GM21723 (cell line): ENCODE measurements around the gene ACOT4.
A peak's percentile ranks its signal among the peaks of the same experiment; 100 is the strongest.
"Not testable (repeated sequence)": the region's sequence is repeated elsewhere in the genome, so short reads cannot be mapped to it uniquely, and the experiment has no call there.

Experiments used
- ATAC-seq: cut with Tn5 transposase; IDR thresholded peaks from one replicate; pipeline ENCODE4 v1.9.1; 2021; ENCODE audit warnings: mild to moderate bottlenecking, moderate library complexity; ENCODE audit not compliant: unreplicated experiment

ACOT4 gene

GRCh38 chr14:73576391-73576790 lies 15.3 kb upstream of the ACOT4 start:
- ATAC-seq: no peak

DNA sequence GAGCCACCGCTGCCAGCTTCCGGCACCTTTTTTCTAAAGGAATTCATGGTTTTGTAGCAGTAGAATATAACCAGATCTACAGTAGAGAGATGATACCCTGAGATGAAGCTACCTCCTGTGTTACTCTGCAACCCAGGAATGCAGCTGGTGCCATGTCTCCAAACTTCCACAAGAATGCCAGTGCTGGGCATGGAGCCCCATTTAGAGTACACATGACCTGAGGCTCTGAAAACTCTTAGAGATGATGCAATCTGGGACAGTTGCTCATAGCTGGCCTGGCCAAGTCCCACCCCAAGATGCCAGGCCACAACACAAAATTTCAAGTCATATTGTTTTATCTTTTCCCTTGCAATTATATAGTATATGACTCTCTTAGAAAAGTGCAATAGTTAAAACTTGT lies 14.5 kb upstream of the ACOT4 start:
- ATAC-seq: not testable (repeated sequence)

DNA sequence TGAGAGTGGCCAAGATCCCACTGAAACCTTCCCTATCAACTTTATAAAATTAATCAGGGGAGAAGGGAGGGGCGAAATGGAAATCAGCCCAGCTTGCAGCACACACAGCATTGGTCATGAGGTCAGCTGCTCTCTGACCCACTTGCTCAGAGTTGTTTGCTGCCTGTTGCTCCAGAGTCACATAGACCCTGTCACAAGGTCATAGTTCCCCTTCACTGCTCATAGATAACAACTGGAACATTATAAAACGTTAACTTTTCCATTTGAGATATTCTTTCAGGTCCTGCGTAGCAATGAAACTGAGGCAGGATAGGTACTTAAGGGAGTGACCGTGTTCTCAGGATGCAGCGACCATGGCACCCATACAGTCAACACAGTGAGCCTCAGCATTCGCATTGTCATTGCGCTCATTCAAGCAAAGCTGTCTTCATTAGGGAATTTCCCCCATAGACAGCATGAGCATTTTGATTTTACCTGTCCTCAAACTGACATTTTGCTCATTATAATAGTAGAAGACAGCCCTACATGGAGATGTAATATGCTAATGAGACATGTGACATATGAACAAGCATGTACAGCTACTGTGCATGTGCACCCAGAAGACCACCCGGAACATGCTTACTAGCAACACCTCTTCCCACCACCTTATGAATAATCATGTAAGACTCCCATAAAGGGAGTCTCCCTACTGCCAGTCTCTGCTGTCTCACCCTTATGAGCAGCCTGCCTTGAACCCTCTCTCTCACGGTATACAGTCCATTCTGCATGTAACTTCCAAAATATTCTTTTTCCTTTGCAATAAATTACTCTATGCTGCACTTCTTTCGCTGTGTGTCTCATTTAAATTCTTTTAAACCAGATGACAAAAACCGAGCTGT lies 9.3 kb upstream of the ACOT4 start:
- not testable (repeated sequence) for ATAC-seq

GRCh38 chr14:73588695-73589094 lies 3.0 kb upstream of the ACOT4 start:
- ATAC-seq: no peak

DNA sequence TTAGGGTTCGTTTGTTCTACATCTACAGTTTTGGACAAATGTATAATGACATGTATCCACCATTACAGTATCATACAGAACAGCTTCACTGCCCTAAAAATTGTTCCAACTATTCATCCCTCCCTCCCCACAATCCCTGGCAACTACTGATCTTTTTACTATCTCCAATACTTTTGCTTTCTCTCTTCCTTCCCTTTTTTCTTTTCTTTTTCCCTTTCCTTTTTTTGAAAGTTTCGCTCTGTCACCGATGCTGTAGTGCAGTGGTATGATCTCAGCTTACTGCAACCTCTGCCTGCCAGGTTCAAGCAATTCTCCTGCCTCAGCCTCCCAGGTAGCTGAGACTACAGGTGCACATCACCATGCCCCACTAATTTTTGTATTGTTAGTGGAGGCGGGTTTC lies 2.6 kb upstream of the ACOT4 start:
- no peak for ATAC-seq

DNA sequence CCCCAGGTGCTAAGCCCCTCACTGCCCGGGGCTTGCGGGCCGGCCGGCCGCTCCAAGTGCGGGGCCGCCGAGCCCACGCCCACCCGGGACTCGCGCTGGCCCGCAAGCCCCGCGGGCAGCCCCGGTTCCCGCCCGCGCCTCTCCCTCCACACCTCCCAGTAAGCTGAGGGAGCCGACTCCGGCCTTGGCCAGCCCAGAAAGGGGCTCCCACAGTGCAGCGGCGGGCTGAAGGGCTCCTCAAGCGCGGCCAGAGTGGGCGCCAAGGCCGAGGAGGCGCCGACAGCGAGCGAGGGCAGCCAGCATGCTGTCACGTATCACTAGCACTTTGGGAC lies 1.0 kb upstream of the ACOT4 start:
- ATAC-seq: not testable (repeated sequence)

DNA sequence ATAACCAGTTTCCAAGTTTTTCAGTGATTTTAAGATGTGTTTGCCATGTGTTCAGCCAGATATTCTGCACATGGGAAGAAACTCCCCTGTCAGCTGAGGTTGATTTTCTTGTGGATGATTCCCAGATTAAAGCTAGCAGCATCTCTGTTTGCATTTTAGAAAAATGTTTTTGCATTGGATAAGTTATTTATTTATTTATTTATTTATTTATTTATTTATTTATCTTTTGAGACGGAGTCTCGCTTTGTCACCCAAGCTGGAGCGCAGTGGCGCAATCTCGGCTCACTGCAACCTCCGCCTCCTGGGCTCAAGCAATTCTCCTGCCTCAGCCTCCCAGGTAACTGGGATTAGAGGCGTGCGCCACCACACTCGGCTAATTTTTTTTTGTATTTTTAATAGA lies 2.8 kb downstream of the ACOT4 start:
- ATAC-seq: no peak

DNA sequence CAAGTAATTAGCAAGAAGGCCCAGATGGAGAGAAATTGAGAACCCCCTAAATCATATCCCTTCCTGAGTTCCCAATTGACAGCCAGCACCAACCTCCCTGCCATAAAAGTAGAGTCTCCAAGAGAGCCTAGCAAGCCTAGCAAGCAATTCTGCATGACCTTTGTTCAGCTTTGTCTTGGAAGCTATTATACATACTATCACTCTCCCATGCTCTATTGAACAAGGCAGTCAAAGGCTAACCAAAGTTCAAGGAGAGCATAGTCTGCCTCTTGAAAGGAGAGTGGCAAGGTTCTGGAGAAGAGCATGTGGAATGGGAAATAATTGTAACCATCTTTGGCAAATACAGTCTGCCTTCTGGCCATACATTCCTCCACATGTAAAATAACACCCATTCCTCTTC lies 7.8 kb downstream of the ACOT4 start:
- ATAC-seq: no peak

DNA sequence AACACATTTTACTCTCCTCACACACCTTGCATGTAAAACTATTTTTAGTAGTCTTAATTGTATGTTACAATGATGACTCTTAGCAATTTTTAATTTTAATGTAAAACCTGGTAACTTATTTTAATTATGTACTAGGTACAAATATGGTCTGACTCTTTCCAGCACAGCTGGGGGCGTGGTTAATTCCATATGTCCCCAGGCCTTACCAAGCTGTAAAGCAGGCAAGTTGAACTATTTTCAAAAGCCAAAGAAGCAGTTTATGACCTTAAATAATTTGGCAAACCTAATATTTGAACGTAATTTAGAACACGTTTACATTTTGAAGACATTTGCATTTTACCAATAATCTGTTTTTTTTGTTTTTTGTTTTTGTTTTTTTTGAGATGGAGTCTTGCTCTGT lies 11.3 kb downstream of the ACOT4 start:
- ATAC-seq: no peak

DNA sequence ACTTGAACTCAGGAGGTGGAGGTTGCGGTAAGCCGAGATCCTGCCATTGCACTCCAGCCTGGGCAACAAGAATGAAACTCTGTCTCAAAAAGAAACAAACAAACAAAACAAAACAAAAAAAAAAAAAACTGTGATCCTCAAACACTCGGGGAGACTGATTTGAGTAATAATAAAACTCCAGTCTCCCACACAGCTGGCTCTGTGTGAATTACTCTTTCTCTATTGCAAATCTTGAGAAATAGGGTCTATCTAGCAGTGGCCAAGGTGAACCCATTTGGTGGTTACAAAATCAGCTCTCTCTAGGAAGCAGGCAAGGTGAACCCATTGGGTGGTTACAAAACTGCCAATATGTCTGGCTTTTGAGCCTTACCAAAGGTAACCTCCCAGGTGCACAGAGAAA lies 14.6 kb downstream of the ACOT4 start:
- no peak for ATAC-seq

GRCh38 chr14:73607241-73607640 lies 15.6 kb downstream of the ACOT4 start:
- ATAC-seq: no peak

DNA sequence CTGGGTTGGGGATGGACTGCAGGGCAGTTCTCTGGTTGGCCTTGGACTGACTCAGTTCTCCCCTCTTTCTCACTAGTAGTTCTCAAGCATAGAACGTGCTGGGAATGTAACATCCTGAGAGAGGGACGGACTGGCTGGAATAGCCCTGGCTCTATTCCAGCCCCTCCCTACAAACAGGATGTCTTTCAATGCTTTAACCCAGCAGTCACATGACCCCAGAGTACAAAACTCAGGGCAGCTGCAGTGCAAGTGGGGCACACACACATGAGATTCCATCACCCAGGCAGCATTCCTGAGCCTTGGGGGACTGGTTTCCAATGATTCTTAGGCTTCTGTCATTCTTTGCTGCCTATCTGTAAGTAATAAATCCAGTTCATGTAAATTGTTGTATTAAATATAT lies 19.0 kb downstream of the ACOT4 start:
- no peak for ATAC-seq

GRCh38 chr14:73612339-73613045 lies 20.8 kb downstream of the ACOT4 start, which contains the start of gene ACOT6:
TSS of gene ACOT6 (plus strand) at chr14:73612517. CDS start at chr14:73612572, 55 bp downstream.
- peak; percentile 84 for ATAC-seq

DNA sequence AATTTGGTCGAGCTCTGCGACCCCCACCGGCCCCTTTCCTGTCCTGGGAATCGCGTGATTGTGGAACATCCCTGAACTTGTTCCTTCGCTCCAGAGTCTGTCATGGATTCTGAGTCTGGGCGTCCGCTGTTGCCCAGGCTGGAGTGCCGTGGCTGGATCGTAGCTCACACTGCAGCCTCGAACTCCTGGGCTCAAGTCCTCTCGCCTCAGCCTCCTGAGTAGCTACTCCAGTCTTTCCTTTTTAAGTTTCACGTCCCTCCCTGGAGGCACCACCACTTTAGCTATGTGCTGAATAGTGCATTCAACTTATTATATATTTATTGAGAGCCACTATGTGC lies 21.3 kb downstream of the ACOT4 start:
- peak; percentile 31 for ATAC-seq

DNA sequence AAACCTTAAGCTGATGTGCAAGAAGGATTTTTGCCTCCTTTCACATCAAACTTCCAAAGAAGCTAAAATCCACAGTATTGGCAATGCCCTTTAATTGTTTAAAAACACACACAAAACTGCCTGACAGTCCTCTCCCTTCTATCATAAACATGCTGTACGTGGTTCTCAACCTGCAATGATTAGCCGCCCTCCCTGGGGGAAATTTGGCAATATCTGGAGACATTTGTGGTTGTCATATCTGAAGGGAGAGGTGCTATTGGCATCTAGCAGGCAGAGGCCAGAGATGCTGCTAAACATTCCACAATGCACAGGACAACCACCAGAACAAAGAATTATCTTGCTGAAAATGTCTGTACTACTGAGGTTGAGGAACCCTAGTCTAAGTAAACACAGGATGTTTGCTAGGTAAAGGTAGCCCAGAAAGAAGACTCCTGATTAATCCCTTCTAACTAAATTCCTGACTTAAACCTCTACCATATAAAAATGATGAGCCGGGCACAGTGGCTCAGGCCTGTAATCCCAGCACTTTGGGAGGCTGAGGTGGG lies 21.8 kb downstream of the ACOT4 start:
- no peak for ATAC-seq

DNA sequence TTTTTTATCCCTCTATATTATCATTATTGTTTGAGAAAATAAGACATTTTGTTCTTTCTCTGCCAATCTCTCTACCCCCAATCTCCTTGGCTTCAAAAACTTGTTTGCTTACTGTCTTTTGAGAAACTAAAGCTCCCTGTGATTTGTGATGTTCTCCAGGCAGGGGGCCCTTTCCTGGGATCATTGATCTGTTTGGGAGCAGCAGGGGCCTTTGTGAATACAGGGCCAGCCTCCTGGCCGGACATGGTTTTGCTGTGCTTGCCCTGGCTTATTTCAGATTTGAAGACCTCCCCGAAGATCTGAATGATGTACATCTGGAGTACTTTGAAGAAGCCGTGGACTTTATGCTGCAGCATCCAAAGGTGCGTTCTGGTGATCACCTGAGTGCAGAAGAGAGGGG lies 25.2 kb downstream of the ACOT4 start:
- no peak for ATAC-seq

DNA sequence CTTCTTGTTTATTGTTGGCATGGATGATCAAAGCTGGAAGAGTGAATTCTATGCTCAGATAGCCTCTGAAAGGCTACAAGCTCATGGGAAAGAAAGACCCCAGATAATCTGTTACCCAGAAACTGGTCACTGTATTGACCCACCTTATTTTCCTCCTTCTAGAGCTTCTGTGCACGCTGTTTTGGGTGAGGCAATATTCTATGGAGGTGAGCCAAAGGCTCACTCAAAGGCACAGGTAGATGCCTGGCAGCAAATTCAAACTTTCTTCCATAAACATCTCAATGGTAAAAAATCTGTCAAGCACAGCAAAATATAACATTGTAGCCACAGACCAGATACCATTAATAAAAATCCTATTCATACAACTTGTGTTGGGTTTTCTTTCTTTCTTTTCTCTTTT lies 27.9 kb downstream of the ACOT4 start:
- ATAC-seq: no peak

DNA sequence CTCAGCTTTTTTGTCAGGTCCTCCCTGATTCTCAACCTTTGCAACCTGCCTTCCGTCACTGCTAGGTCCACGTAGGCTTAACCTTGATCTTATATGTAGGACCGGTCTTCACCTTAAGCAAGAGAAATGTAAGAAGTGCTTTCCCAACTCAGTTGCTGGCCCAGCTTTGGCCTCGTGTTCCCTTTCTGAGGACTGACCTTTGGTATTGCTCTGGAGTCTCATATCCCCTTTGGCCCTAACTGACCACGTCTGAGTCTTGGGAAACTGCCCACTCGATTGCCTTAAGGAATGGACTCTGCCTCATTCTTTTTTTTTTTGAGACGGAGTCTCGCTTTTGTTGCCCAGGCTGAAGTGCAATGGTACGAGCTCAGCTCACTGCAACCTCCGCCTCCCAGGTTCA lies 28.6 kb downstream of the ACOT4 start:
- ATAC-seq: no peak

GRCh38 chr14:73623504-73624054 lies 31.9 kb downstream of the ACOT4 start:
- no peak for ATAC-seq

DNA sequence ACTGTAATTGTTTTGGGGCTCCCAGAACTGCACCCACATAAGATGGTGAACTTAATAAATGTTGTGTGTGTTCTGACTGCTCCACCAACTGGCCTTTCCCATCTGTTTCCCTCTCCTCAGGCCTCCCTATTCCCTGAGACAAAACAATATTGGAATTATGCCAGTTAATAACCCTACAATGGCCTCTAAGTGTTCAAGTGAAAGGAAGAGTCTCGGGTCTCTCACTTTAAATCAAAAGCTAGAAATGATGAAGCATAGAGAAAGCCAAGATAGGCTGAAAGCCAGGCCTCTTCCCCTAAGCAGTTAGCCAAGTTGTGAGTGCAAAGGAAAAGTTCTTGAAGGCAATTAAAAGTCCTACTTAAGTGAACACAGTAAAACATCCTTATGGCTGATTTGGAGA lies 34.0 kb downstream of the ACOT4 start:
- no peak for ATAC-seq

DNA sequence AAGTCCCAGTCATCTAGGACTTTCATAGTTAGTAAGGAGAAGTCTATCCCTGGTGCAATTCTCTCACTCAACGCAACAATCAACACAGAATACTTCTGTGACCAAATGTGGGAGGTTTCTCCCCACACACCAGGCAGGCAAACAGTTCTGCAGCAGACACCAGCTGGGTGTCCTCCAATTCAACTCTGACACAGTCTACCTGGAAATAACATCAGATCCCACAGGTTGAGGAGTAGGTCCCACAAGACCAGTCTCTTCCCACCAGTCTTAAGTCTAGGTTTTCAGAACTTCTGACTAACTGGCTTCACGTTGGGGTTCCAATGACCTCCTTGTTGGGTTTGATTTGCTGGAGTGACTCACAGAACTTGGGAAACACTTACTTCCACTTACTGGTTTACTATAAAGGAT lies 35.5 kb downstream of the ACOT4 start:
- no peak for ATAC-seq
